Endothelial cell of umbilical vein (primary cell): ENCODE data around the gene DACT1. TPM values are rescaled to one million over a fixed set of nuclear protein-coding genes. Genes with fewer than 3 reads are reported as not detected.

ENCODE experiments used
- BruUV-seq: library from RNA; stranded (reverse); fragments of 400-500 nt; replicated peaks from 2 replicates; lab custom pipeline; 2021; lab: Mats Ljungman, UMichigan
- CTCF ChIA-PET: fragments of 300-600, 350-600 bp; sonication (Branson Sonifier 250); formaldehyde crosslinking; loops from one replicate; lab custom pipeline; 2021; ENCODE audit warnings: antibody characterized with exemption, inconsistent platforms; lab: Charles Lee
- POLR2A ChIA-PET: fragments of 300-600, 350-600 bp; sonication (Branson Sonifier 250); formaldehyde crosslinking; loops from one replicate; lab custom pipeline; 2021; ENCODE audit warnings: antibody characterized with exemption, inconsistent platforms; lab: Charles Lee
- DNase-seq: peaks from one replicate; pipeline ENCODE4 v3.0.0-alpha.2; 2011; ENCODE audit warnings: low read depth, low spot score
- FAIRE-seq: peaks from 2 replicates; lab custom pipeline; 2011; peaks lifted over from hg19 to GRCh38; lab: Jason Lieb, UNC
- H2AFZ ChIP-seq: 2 replicates; pipeline ENCODE4 v1.6.0; 2012; ENCODE audit warnings: low read depth, low read length, control low read depth, inconsistent platforms
- H3K27ac ChIP-seq: 2 replicates; pipeline ENCODE4 v1.5.1; 2011; ENCODE audit warnings: low read depth, mild to moderate bottlenecking, control low read depth, low read length, moderate library complexity; ENCODE audit not compliant: insufficient read depth
- H3K27me3 ChIP-seq, 2 experiments: 2 replicates each; pipeline versions ENCODE4 v1.6.0 to v1.6.1; 2011; ENCODE audit warnings: low read length in 2 of 2, mixed read lengths in 1 of 2; ENCODE audit not compliant: control insufficient read depth in 2 of 2, insufficient read depth in 2 of 2
- H3K36me3 ChIP-seq, 2 experiments: 2 replicates in 1 of 2; 3 replicates in 1 of 2; pipeline ENCODE4 v1.5.1; 2011; ENCODE audit warnings: low read length in 2 of 2, mild to moderate bottlenecking in 1 of 2, moderate library complexity in 1 of 2; ENCODE audit not compliant: control insufficient read depth in 2 of 2, insufficient read depth in 2 of 2; ENCODE audit errors: extremely low read depth in 1 of 2
- H3K4me1 ChIP-seq: 3 replicates; pipeline ENCODE4 v1.5.1; 2011; ENCODE audit warnings: mild to moderate bottlenecking, low read length; ENCODE audit not compliant: control insufficient read depth, insufficient read depth; ENCODE audit errors: extremely low read depth
- H3K4me2 ChIP-seq: 2 replicates; pipeline ENCODE4 v1.6.1; 2011; ENCODE audit warnings: low read length, control low read depth, mixed read lengths; ENCODE audit not compliant: insufficient read depth
- H3K4me3 ChIP-seq, 3 experiments: fragments of 200-600 bp in 1 of 3; sonication (generic), shearing (Covaris generic) in 1 of 3; replicated peaks in 1 of 3; 2 replicates each; pipeline ENCODE4 v1.5.1; 2011 to 2016; ENCODE audit warnings: control low read depth in 3 of 3, low read length in 3 of 3, mild to moderate bottlenecking in 2 of 3, inconsistent platforms in 1 of 3, low read depth in 1 of 3, moderate library complexity in 1 of 3; ENCODE audit not compliant: insufficient read depth in 1 of 3
- H3K79me2 ChIP-seq: 2 replicates; pipeline ENCODE4 v1.6.0; 2012; ENCODE audit warnings: low read length, inconsistent platforms; ENCODE audit not compliant: control insufficient read depth, insufficient read depth
- H3K9ac ChIP-seq: replicated peaks from 2 replicates; pipeline ENCODE3; 2011; ENCODE audit warnings: low read length, control low read depth; ENCODE audit not compliant: insufficient read depth; ENCODE audit errors: extremely low read depth
- H3K9me1 ChIP-seq: replicated peaks from 3 replicates; pipeline ENCODE4 v1.6.0; 2011; ENCODE audit warnings: mild to moderate bottlenecking, low read length; ENCODE audit not compliant: control insufficient read depth, insufficient read depth; ENCODE audit errors: extremely low read depth
- H3K9me3 ChIP-seq: replicated peaks from 2 replicates; pipeline ENCODE4 v1.5.1; 2012; ENCODE audit warnings: low read length, inconsistent platforms; ENCODE audit not compliant: control insufficient read depth, insufficient read depth
- H4K20me1 ChIP-seq: replicated peaks from 2 replicates; pipeline ENCODE3; 2011; ENCODE audit warnings: mild to moderate bottlenecking, low read length; ENCODE audit not compliant: control insufficient read depth, insufficient read depth; ENCODE audit errors: extremely low read depth
- CTCF ChIP-seq, 2 donors: IDR thresholded peaks; 1 replicate in 1 of 2; 2 replicates in 1 of 2; pipeline ENCODE4 v1.5.1; 2011; ENCODE audit warnings: low read length in 2 of 2, mild to moderate bottlenecking in 2 of 2, moderate library complexity in 2 of 2, control low read depth in 1 of 2, inconsistent platforms in 1 of 2, low read depth in 1 of 2; ENCODE audit not compliant: insufficient read depth in 1 of 2; ENCODE audit errors: extremely low read depth in 1 of 2
- EZH2 ChIP-seq: IDR thresholded peaks from 2 replicates; pipeline ENCODE4 v1.6.1; 2012; ENCODE audit warnings: borderline replicate concordance, low read depth, mild to moderate bottlenecking, moderate library complexity, low read length, inconsistent platforms; ENCODE audit not compliant: severe bottlenecking
- FOS ChIP-seq: IDR thresholded peaks from 2 replicates; pipeline ENCODE4 v1.6.1; 2011; ENCODE audit warnings: mild to moderate bottlenecking, low read length, moderate library complexity, borderline replicate concordance; ENCODE audit not compliant: insufficient read depth
- GATA2 ChIP-seq: IDR thresholded peaks from 2 replicates; pipeline ENCODE4 v1.7.0; 2011; ENCODE audit warnings: low read depth, mild to moderate bottlenecking, moderate library complexity, mixed read lengths, low read length; ENCODE audit not compliant: insufficient read length, insufficient read depth
- JUN ChIP-seq: IDR thresholded peaks from 2 replicates; pipeline ENCODE4 v1.6.1; 2011; ENCODE audit warnings: borderline replicate concordance, low read depth; ENCODE audit not compliant: insufficient read length, insufficient read depth
- MYC ChIP-seq: IDR thresholded peaks from one replicate; pipeline ENCODE4 v1.6.1; 2011; ENCODE audit warnings: mild to moderate bottlenecking, low read depth, low read length
- POLR2A ChIP-seq: IDR thresholded peaks from 2 replicates; pipeline ENCODE4 v1.6.1; 2012; ENCODE audit warnings: low read depth, mild to moderate bottlenecking, control low read depth, low read length
- POLR2AphosphoS5 ChIP-seq: IDR thresholded peaks from 2 replicates; pipeline ENCODE4 v1.6.1; 2012; ENCODE audit warnings: low read depth, mild to moderate bottlenecking, control low read depth, low read length, moderate library complexity; ENCODE audit not compliant: insufficient read depth
- dilution Hi-C: fragments of 300-500 bp; cut with MboI; formaldehyde crosslinking; loops from one replicate; pipeline ENCODE4 v1.15.0; 2019; ENCODE audit warnings: low sequenced_read_pairs; ENCODE audit not compliant: extremely low pct_ligation_motif_present
- intact Hi-C: fragments of 100-400 bp; cut with micrococcal nuclease; formaldehyde crosslinking; loops from one replicate; pipeline ENCODE4 v1.10.0; 2022
- polyA plus RNA-seq, 4 experiments: library from polyadenylated mRNA; depleted of rRNA in 3 of 4; stranded (reverse) in 3 of 4; unstranded in 1 of 4; fragments of >200 nt; gene quantifications; 2 replicates each; pipeline versions ENCODE4 v1.2.1 to v1.2.3, GENCODE V29; 2011 to 2012; ENCODE audit warnings: missing spikeins in 1 of 4
- total RNA-seq: library from RNA; stranded (reverse); gene quantifications from 2 replicates; pipeline ENCODE4 v1.2.3, GENCODE V29; 2021
- TF ChIP-seq, protein P1 (sequence below): IDR thresholded peaks from 2 replicates; pipeline ENCODE4 v1.6.1; 2011; ENCODE audit not compliant: insufficient read depth, insufficient read length

DACT1 gene
- total and polyA plus RNA-seq, 2 donors (not counting 3 experiments of a cell fraction or from before 2014, with no cell fraction given) = 0.21 to 0.27 TPM

DNA sequence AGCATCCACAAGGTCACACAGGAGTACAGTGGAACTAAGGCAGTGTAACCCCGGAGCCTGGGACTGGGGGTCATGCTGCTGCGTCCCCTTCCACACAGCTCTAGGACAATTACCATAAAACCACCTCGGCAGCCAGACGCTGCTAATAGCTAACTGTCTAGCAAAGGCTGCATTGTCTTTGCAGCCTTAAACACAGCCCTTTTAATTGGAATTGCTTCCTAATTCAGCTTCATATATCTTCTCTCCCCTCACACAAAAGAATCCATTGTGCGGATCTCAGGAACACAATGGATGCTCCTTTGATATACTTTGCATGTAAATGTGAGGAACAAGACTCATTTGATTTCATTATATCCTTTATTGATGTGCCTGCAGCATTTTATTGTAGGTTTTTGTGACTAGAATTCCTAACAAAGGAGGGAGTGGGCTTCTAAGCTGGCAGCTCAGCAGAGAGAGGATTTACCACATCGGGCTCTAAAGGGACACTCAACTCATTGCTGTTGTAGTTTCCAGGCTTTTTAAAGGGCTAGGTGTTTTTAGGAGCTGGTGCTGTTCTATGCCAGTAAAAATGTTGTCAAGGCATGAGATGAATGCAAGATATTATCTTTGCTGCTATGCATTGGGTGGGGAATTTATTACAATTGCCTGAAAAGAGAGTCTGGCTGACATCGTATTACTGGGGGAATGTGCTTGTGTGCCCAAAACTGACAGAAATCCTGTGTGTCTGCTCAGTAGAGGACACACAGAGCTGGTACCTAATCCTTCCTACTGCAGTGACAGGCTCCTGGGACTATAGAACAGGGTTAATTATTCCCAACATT is 30.4 kb upstream of the DACT1 start:
- no peak overlapping the region for H3K9ac ChIP-seq
- H3K4me1 ChIP-seq = no peaks in the 10 kb centered on the region
- no peak overlapping the region for H3K4me3 ChIP-seq
- intact Hi-C loops = no loop called here
- TF ChIP-seq FOS (no peak), POLR2AphosphoS5 (no peak), EZH2 (no peak), JUN (no peak), GATA2 (no peak), MYC (no peak), CTCF (IDR thresholded peaks at IDR 0.05; ENCODE audit: extremely low read depth in 1 of 2, insufficient read depth in 1 of 2, low read depth in 1 of 2, low read length in 2 of 2) (no peak), POLR2A (no peak)
- TF ChIP-seq, protein P1, sequence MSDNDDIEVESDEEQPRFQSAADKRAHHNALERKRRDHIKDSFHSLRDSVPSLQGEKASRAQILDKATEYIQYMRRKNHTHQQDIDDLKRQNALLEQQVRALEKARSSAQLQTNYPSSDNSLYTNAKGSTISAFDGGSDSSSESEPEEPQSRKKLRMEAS = no peak
- no peak overlapping the region for H3K4me2 ChIP-seq
- no TSS peak for BruUV-seq
- dilution Hi-C loops = no loop called here
- no peak overlapping the region for H3K27ac ChIP-seq
- no peaks in the 10 kb centered on the region for H3K9me3 ChIP-seq
- no peak overlapping the region for H2AFZ ChIP-seq
- no peaks in the 10 kb centered on the region for H4K20me1 ChIP-seq
- H3K79me2 ChIP-seq = no peaks in the 10 kb centered on the region
- DNase-seq (no peak), FAIRE-seq (no peak)
- H3K9me1 ChIP-seq = no peaks in the 10 kb centered on the region
- H3K36me3 ChIP-seq = no peaks in the 10 kb centered on the region
- CTCF ChIA-PET = interaction anchor here (1.6 kb wide), 1 partner anchor 106 kb away, joined by 4 read pairs; no protein-coding TSS in a partner anchor
- peaks cover 0 to 2% of the 10 kb centered on the region in 2 experiments for H3K27me3 ChIP-seq
- POLR2A ChIA-PET = no interaction called here
